GM19455 (cell line): ENCODE data around the gene GIPC3.
"Not testable (repeated sequence)": the region's sequence is repeated elsewhere in the genome, so short reads cannot be mapped to it uniquely, and the experiment has no call there.

Experiments
- ATAC-seq: cut with Tn5 transposase; IDR thresholded peaks from one replicate; pipeline ENCODE4 v1.9.1; 2021; ENCODE audit not compliant: unreplicated experiment

GIPC3 gene

GRCh38 chr19:3575949-3576673 is 9.2 kb upstream of the GIPC3 start:
- no peak for ATAC-seq

- no peak for ATAC-seq
These were observed 8.4 kb upstream of the GIPC3 start for GRCh38 chr19:3576696-3577443.

- ATAC-seq = no peak
These were observed 7.4 kb upstream of the GIPC3 start for GRCh38 chr19:3577723-3578344.

- no peak for ATAC-seq
These were observed 6.9 kb upstream of the GIPC3 start for GRCh38 chr19:3578390-3578789.

- no peak for ATAC-seq
These were observed 4.9 kb upstream of the GIPC3 start for GRCh38 chr19:3580156-3580934.

- not testable (repeated sequence) for ATAC-seq
These were observed 3.5 kb upstream of the GIPC3 start for GRCh38 chr19:3581792-3582191.

- ATAC-seq = not testable (repeated sequence)
These were observed 1.1 kb upstream of the GIPC3 start for GRCh38 chr19:3584036-3584802.

GRCh38 chr19:3586127-3586626 is 899 bp downstream of the GIPC3 start:
- no peak for ATAC-seq

GRCh38 chr19:3586707-3587346 is 1.5 kb downstream of the GIPC3 start:
- no peak for ATAC-seq

- no peak for ATAC-seq
These were observed 4.2 kb downstream of the GIPC3 start for GRCh38 chr19:3589439-3589838.

GRCh38 chr19:3589949-3590348 is 4.7 kb downstream of the GIPC3 start:
- no peak for ATAC-seq

- ATAC-seq = no peak
These were observed 5.8 kb downstream of the GIPC3 start for GRCh38 chr19:3590991-3591659.

- no peak for ATAC-seq
These were observed 6.8 kb downstream of the GIPC3 start for GRCh38 chr19:3591876-3592613.

GRCh38 chr19:3593156-3593555 is 7.9 kb downstream of the GIPC3 start:
- ATAC-seq = no peak

- ATAC-seq = no peak
These were observed 10.3 kb downstream of the GIPC3 start for GRCh38 chr19:3595521-3596061.

GRCh38 chr19:3599776-3600187 is 14.5 kb downstream of the GIPC3 start:
- no peak for ATAC-seq

GRCh38 chr19:3601021-3601420 is 15.7 kb downstream of the GIPC3 start:
- ATAC-seq = no peak

GRCh38 chr19:3603121-3603811 is 18.0 kb downstream of the GIPC3 start:
- no peak for ATAC-seq
